Gastroesophageal sphincter (tissue), 3 donors: ENCODE data around the gene STAP1.

Experiments
- EP300 ChIP-seq: sonication (generic); formaldehyde crosslinking; IDR thresholded peaks from one replicate; pipeline ENCODE4 v1.6.1; 2017; ENCODE audit warnings: antibody characterized with exemption, mild to moderate bottlenecking
- POLR2A ChIP-seq, 2 donors: fragments of 450-650 bp; IDR thresholded peaks; one replicate each; pipeline ENCODE4 v1.6.1; 2017; ENCODE audit warnings: antibody characterized with exemption in 2 of 2, mild to moderate bottlenecking in 2 of 2, moderate library complexity in 1 of 2
- POLR2AphosphoS5 ChIP-seq: sonication (generic); formaldehyde crosslinking; IDR thresholded peaks from one replicate; pipeline ENCODE4 v1.6.1; 2017; ENCODE audit warnings: antibody characterized with exemption
- TF ChIP-seq, protein P1 (sequence below), 4 experiments: fragments of 200-600 bp in 2 of 4; fragments of 450-650 bp in 2 of 4; sonication (generic) in 1 of 4; IDR thresholded peaks; one replicate each; pipeline ENCODE4 v1.5.1; 2017 to 2019; ENCODE audit warnings: antibody characterized with exemption in 4 of 4, mild to moderate bottlenecking in 2 of 4, moderate library complexity in 2 of 4

DNA sequence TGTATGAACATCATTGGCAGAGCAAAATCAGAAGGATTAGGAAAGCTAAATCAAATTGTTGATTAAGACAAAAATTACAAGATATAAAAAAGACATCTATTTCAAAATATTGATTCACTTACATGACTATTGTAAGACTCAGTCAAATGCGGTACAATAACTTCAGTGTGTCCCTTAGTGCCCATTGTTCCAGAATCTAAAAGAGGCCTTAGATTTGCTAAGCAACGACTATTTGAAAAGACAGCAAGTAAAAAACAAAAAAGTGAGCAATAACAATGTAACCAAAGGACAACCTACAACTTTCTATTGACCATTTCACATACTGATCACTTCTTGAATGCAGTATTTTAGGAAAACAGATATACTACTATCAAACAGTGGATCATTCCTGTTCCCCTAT lies 76.8 kb downstream of the STAP1 start:
- TF ChIP-seq, protein P1, sequence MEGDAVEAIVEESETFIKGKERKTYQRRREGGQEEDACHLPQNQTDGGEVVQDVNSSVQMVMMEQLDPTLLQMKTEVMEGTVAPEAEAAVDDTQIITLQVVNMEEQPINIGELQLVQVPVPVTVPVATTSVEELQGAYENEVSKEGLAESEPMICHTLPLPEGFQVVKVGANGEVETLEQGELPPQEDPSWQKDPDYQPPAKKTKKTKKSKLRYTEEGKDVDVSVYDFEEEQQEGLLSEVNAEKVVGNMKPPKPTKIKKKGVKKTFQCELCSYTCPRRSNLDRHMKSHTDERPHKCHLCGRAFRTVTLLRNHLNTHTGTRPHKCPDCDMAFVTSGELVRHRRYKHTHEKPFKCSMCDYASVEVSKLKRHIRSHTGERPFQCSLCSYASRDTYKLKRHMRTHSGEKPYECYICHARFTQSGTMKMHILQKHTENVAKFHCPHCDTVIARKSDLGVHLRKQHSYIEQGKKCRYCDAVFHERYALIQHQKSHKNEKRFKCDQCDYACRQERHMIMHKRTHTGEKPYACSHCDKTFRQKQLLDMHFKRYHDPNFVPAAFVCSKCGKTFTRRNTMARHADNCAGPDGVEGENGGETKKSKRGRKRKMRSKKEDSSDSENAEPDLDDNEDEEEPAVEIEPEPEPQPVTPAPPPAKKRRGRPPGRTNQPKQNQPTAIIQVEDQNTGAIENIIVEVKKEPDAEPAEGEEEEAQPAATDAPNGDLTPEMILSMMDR (IDR thresholded peaks at IDR 0.05) = no peak
- TF ChIP-seq POLR2AphosphoS5 (no peak), EP300 (no peak), POLR2A (IDR thresholded peaks at IDR 0.05) (no peak)
